CD14-positive monocyte (primary cell): ENCODE measurements around the gene PRRX2. TPM values are rescaled to one million over a fixed set of nuclear protein-coding genes. Genes with fewer than 3 reads are reported as not detected.

Experiments used
- DNase-seq, 3 donors: peaks; one replicate each; pipeline ENCODE4 v3.0.0-alpha.2; 2011 to 2022
- H2AFZ ChIP-seq: 2 replicates; pipeline ENCODE4 v1.6.0; 2012; ENCODE audit warnings: mild to moderate bottlenecking, low read depth, low read length, inconsistent platforms; ENCODE audit not compliant: insufficient read depth, poor library complexity, severe bottlenecking
- H3K27ac ChIP-seq, 2 donors: 1 replicate in 1 of 2; 2 replicates in 1 of 2; pipeline ENCODE4 v1.5.1; 2012 to 2013; ENCODE audit warnings: low read length in 2 of 2, control low read depth in 1 of 2, inconsistent platforms in 1 of 2, low read depth in 1 of 2, mild to moderate bottlenecking in 1 of 2
- H3K27me3 ChIP-seq, 2 donors: one replicate each; pipeline versions ENCODE4 v1.6.0 to v1.6.1; 2011 to 2013; ENCODE audit warnings: low read length in 2 of 2; ENCODE audit not compliant: control insufficient read depth in 2 of 2, insufficient read depth in 2 of 2
- H3K36me3 ChIP-seq, 2 donors: replicated peaks in 1 of 2; 1 replicate in 1 of 2; 2 replicates in 1 of 2; pipeline versions ENCODE4 v1.5.1 to v1.6.1; 2012 to 2013; ENCODE audit warnings: low read length in 2 of 2, control low read depth in 1 of 2, inconsistent platforms in 1 of 2, mild to moderate bottlenecking in 1 of 2; ENCODE audit not compliant: insufficient read depth in 2 of 2, control insufficient read depth in 1 of 2
- H3K4me1 ChIP-seq, 2 donors: 1 replicate in 1 of 2; 2 replicates in 1 of 2; pipeline versions ENCODE4 v1.5.1 to v1.6.1; 2012 to 2013; ENCODE audit warnings: low read length in 2 of 2, control low read depth in 1 of 2, inconsistent platforms in 1 of 2, mild to moderate bottlenecking in 1 of 2, moderate library complexity in 1 of 2; ENCODE audit not compliant: insufficient read depth in 2 of 2, control insufficient read depth in 1 of 2
- H3K4me2 ChIP-seq: replicated peaks from 2 replicates; pipeline ENCODE3; 2012; ENCODE audit warnings: low read length, moderate library complexity, mild to moderate bottlenecking; ENCODE audit not compliant: poor library complexity, severe bottlenecking; ENCODE audit errors: extremely low read depth
- H3K4me3 ChIP-seq, 3 experiments: fragments of 200-600 bp in 1 of 3; sonication (generic) in 1 of 3; replicated peaks in 1 of 3; 1 replicate in 2 of 3; 2 replicates in 1 of 3; pipeline ENCODE4 v1.5.1; 2011 to 2013; ENCODE audit warnings: low read length in 3 of 3, mild to moderate bottlenecking in 3 of 3, control low read depth in 2 of 3, low read depth in 2 of 3, inconsistent platforms in 1 of 3, moderate library complexity in 1 of 3
- H3K79me2 ChIP-seq: 2 replicates; pipeline ENCODE4 v1.6.0; 2012; ENCODE audit warnings: mild to moderate bottlenecking, control low read depth, inconsistent platforms, low read length, moderate library complexity; ENCODE audit not compliant: insufficient read depth
- H3K9ac ChIP-seq: 2 replicates; pipeline ENCODE4 v1.6.0; 2017; ENCODE audit warnings: low read length, mild to moderate bottlenecking; ENCODE audit not compliant: insufficient read depth, poor library complexity, severe bottlenecking
- H3K9me3 ChIP-seq, 2 donors: replicated peaks in 1 of 2; 1 replicate in 1 of 2; 2 replicates in 1 of 2; pipeline versions ENCODE4 v1.5.1 to v1.6.1; 2012 to 2013; ENCODE audit warnings: low read length in 2 of 2, control low read depth in 1 of 2; ENCODE audit not compliant: control insufficient read depth in 1 of 2, insufficient read depth in 1 of 2
- H4K20me1 ChIP-seq: 2 replicates; pipeline ENCODE4 v1.6.0; 2012; ENCODE audit warnings: mild to moderate bottlenecking, low read length, control low read depth, moderate library complexity; ENCODE audit not compliant: insufficient read depth
- H3K27ac Mint-ChIP-seq, 7 donors: one replicate each; pipeline ENCODE4 v1.8.0; 2020; ENCODE audit warnings: mild to moderate bottlenecking in 7 of 7, mixed read lengths in 7 of 7, moderate library complexity in 6 of 7, inconsistent platforms in 2 of 7
- H3K27me3 Mint-ChIP-seq, 3 donors: one replicate each; pipeline ENCODE4 v1.8.0; 2021 to 2022; ENCODE audit warnings: low read depth in 3 of 3, mild to moderate bottlenecking in 3 of 3, mixed read lengths in 3 of 3, moderate library complexity in 3 of 3, inconsistent platforms in 1 of 3
- H3K36me3 Mint-ChIP-seq, 2 donors: one replicate each; pipeline ENCODE4 v1.8.0; 2020; ENCODE audit warnings: mixed read lengths in 2 of 2, inconsistent platforms in 1 of 2, mild to moderate bottlenecking in 1 of 2
- H3K4me1 Mint-ChIP-seq: one replicate; pipeline ENCODE4 v1.8.0; 2020; ENCODE audit warnings: mild to moderate bottlenecking, mixed read lengths
- H3K4me3 Mint-ChIP-seq, 2 donors: one replicate each; pipeline ENCODE4 v1.8.0; 2020; ENCODE audit warnings: mild to moderate bottlenecking in 2 of 2, mixed read lengths in 2 of 2, moderate library complexity in 1 of 2
- H3K9me3 Mint-ChIP-seq, 7 donors: one replicate each; pipeline ENCODE4 v1.8.0; 2020 to 2022; ENCODE audit warnings: mixed read lengths in 7 of 7, mild to moderate bottlenecking in 6 of 7, moderate library complexity in 6 of 7, inconsistent platforms in 2 of 7
- CTCF ChIP-seq: fragments of 200-600 bp; IDR thresholded peaks from one replicate; pipeline ENCODE4 v1.8.0; 2022; ENCODE audit warnings: antibody characterized with exemption, mild to moderate bottlenecking
- WGBS: methylation state at CpG from one replicate; pipeline ENCODE4 v1.1.5; 2013; ENCODE audit warnings: missing lambda C conversion rate; ENCODE audit not compliant: insufficient coverage; 5-methylcytosine and 5-hydroxymethylcytosine counted together
- intact Hi-C, 2 donors: fragments of 100-400 bp; cut with micrococcal nuclease; formaldehyde crosslinking; loops; one replicate each; pipeline versions ENCODE4 v1.15.0 to v1.15.1; 2023
- polyA plus RNA-seq, 3 donors: library from polyadenylated mRNA; depleted of rRNA in 1 of 3; unstranded in 2 of 3; stranded (reverse) in 1 of 3; fragments of 300-500 nt in 2 of 3; fragments of >200 nt in 1 of 3; fragmentation: Illumina TruSeq in 2 of 3; gene quantifications; 1 replicate in 2 of 3; 2 replicates in 1 of 3; pipeline ENCODE4 v1.2.3, GENCODE V29; 2012 to 2021

The PRRX2 gene
- polyA plus RNA-seq, 3 donors, result not detected

GRCh38 chr9:129745200-129745599 is 79.8 kb downstream of the PRRX2 start:
- Histone ChIP-seq H3K27me3 (no peaks in the 10 kb centered on the region), H3K4me3 (no peak overlapping the region), H3K4me2 (no peak overlapping the region), H2AFZ (no peak overlapping the region), H3K4me1 (peaks cover 4 to 12% of the 10 kb centered on the region in 2 donors), H3K9ac (no peak overlapping the region), H3K36me3 (no peaks in the 10 kb centered on the region), H3K9me3 (no peaks in the 10 kb centered on the region), H3K27ac (no peak overlapping the region), H4K20me1 (no peaks in the 10 kb centered on the region), H3K79me2 (no peaks in the 10 kb centered on the region)
- intact Hi-C loops, result no loop called here
- DNase-seq, result no peak
- Mint-ChIP-seq H3K4me1 (peaks cover 18% of the 10 kb centered on the region), H3K36me3 (peaks cover 0 to 2% of the 10 kb centered on the region in 2 donors), H3K4me3 (no peak overlapping the region), H3K9me3 (peaks cover 0 to 4% (median 0%) of the 10 kb centered on the region in 7 donors), H3K27me3 (peaks cover 12 to 30% (median 27%) of the 10 kb centered on the region in 3 donors), H3K27ac (peak overlapping the region in 1 of 7 donors; percentile 14)
- 93% methylated on average over 6 of the region's 7 CpGs for WGBS
- TF ChIP-seq CTCF, result no peak

GRCh38 chr9:129746092-129746777 is 80.8 kb downstream of the PRRX2 start:
- Mint-ChIP-seq H3K36me3 (peaks cover 0 to 2% of the 10 kb centered on the region in 2 donors), H3K4me1 (peaks cover 14% of the 10 kb centered on the region), H3K27me3 (peaks cover 12 to 34% (median 28%) of the 10 kb centered on the region in 3 donors), H3K9me3 (peaks cover 0 to 4% (median 0%) of the 10 kb centered on the region in 7 donors), H3K27ac (peak overlapping the region in 4 of 7 donors; percentile 41 to 78 (median 67)), H3K4me3 (peak overlapping the region; percentile 13 to 53)
- WGBS, result 63% methylated on average over 1 of the region's 9 CpGs
- Histone ChIP-seq H3K9me3 (no peaks in the 10 kb centered on the region), H3K36me3 (no peaks in the 10 kb centered on the region), H3K4me3 (no peak overlapping the region), H3K79me2 (no peaks in the 10 kb centered on the region), H3K27me3 (no peaks in the 10 kb centered on the region), H3K9ac (no peak overlapping the region), H4K20me1 (no peaks in the 10 kb centered on the region), H3K4me1 (peaks cover 4 to 12% of the 10 kb centered on the region in 2 donors), H3K4me2 (no peak overlapping the region), H3K27ac (no peak overlapping the region), H2AFZ (peak overlapping the region; percentile 36)
- DNase-seq, result peak in 2 of 3 donors; percentile 32 to 36
- TF ChIP-seq CTCF, result no peak
- intact Hi-C loops, result no loop called here
